Nephron (organoid): ENCODE measurements around the gene NRSN2.
"Not testable (repeated sequence)": the region's sequence is repeated elsewhere in the genome, so short reads cannot be mapped to it uniquely, and the experiment has no call there.

Experiments
- H3K27ac Mint-ChIP-seq, 3 experiments: 2 replicates each; pipeline ENCODE4 v1.8.0; 2020; ENCODE audit warnings: mixed read lengths in 3 of 3, mild to moderate bottlenecking in 2 of 3, moderate library complexity in 1 of 3
- H3K27me3 Mint-ChIP-seq: 2 replicates; pipeline ENCODE4 v1.8.0; 2021; ENCODE audit warnings: low read depth, mild to moderate bottlenecking, moderate library complexity, mixed read lengths
- H3K36me3 Mint-ChIP-seq: 2 replicates; pipeline ENCODE4 v1.8.0; 2020; ENCODE audit warnings: low read depth, mixed read lengths
- H3K4me1 Mint-ChIP-seq: 2 replicates; pipeline ENCODE4 v1.8.0; 2020; ENCODE audit warnings: mixed read lengths
- H3K4me3 Mint-ChIP-seq, 3 experiments: 2 replicates each; pipeline ENCODE4 v1.8.0; 2020; ENCODE audit warnings: mild to moderate bottlenecking in 3 of 3, mixed read lengths in 3 of 3, moderate library complexity in 2 of 3
- H3K9me3 Mint-ChIP-seq: 2 replicates; pipeline ENCODE4 v1.8.0; 2020; ENCODE audit warnings: mixed read lengths
- TF ChIP-seq, protein P1 (sequence below), 3 experiments: fragments of 200-600 bp; sonication (generic); IDR thresholded peaks; one replicate each; pipeline ENCODE4 v1.5.0; 2021; ENCODE audit warnings: antibody characterized with exemption in 3 of 3; ENCODE audit not compliant: unreplicated experiment in 3 of 3

The NRSN2 gene

DNA sequence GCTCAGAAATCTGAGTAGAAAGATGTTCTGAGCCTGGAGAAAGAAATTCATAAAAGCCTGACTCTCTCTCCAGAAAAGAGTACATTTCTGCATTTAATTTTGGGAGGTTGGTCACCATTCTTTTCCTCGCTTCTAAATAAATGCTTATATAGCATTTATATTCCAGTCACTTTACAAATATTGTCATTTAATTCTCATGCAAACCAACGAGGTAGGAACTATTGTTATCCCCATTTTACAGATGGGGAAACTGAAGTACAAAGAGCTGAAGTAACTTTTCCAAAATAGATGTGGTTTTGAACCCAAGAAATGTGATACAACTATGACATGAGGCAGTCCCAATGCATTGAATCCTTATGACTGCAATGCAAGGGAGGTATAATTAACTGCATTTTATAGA is 29.2 kb downstream of the NRSN2 start:
- TF ChIP-seq, protein P1, sequence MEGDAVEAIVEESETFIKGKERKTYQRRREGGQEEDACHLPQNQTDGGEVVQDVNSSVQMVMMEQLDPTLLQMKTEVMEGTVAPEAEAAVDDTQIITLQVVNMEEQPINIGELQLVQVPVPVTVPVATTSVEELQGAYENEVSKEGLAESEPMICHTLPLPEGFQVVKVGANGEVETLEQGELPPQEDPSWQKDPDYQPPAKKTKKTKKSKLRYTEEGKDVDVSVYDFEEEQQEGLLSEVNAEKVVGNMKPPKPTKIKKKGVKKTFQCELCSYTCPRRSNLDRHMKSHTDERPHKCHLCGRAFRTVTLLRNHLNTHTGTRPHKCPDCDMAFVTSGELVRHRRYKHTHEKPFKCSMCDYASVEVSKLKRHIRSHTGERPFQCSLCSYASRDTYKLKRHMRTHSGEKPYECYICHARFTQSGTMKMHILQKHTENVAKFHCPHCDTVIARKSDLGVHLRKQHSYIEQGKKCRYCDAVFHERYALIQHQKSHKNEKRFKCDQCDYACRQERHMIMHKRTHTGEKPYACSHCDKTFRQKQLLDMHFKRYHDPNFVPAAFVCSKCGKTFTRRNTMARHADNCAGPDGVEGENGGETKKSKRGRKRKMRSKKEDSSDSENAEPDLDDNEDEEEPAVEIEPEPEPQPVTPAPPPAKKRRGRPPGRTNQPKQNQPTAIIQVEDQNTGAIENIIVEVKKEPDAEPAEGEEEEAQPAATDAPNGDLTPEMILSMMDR (IDR thresholded peaks at IDR 0.05; ENCODE audit: unreplicated experiment in 3 of 3): no peak
- Mint-ChIP-seq H3K9me3 (no peaks in the 10 kb centered on the region), H3K27ac (no peak overlapping the region), H3K27me3 (peaks cover 29% of the 10 kb centered on the region), H3K36me3 (no peaks in the 10 kb centered on the region), H3K4me1 (peaks cover 4% of the 10 kb centered on the region), H3K4me3 (no peak overlapping the region)

DNA sequence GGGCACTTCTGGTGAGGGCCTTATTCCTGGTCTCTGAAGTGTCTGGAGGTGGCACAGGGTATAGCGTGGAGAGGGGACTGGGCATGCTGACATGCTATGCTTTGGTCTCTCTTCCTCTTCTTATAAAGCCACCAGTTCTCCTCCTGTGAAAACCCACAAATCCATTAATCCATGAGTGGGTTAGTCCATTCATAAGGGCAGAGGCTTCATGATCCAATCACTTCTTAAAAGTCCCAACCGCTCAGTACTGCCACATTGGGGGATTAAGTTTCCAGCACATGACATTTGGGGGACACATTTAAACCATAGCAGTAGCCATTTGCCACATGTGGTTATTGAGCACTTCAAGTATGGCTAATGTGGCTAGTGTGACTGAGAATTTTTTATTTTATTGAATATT is 29.8 kb downstream of the NRSN2 start:
- H3K4me1 Mint-ChIP-seq: peaks cover 4% of the 10 kb centered on the region
- no peak overlapping the region for H3K27ac Mint-ChIP-seq
- TF ChIP-seq, protein P1 (IDR thresholded peaks at IDR 0.05; ENCODE audit: unreplicated experiment in 3 of 3): no peak
- no peaks in the 10 kb centered on the region for H3K36me3 Mint-ChIP-seq
- peak overlapping the region in 1 of 3 experiments; percentile 22 for H3K4me3 Mint-ChIP-seq
- H3K9me3 Mint-ChIP-seq: no peaks in the 10 kb centered on the region
- H3K27me3 Mint-ChIP-seq: peaks cover 29% of the 10 kb centered on the region

DNA sequence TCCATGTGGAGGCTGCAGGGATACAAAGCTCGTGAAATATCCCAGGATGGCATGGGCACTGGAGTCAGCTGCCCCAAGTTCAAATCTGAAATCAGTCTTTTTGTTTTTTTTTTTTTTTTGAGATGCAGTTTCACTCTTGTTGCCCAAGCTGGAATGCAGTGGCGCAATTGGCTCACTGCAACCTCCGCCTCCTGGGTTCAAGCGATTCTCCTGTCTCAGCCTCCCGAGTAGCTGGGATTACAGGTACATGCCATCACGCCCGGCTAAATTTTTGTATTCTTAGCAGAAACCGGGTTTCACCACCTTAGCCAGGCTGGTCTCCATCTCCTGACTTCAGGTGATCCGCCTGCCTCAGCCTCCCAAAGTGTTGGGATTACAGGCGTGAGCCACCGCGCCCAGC is 30.7 kb downstream of the NRSN2 start:
- H3K27me3 Mint-ChIP-seq: peaks cover 36% of the 10 kb centered on the region
- not testable (repeated sequence) for H3K4me1 Mint-ChIP-seq, H3K9me3 Mint-ChIP-seq, H3K36me3 Mint-ChIP-seq, H3K27ac Mint-ChIP-seq, H3K4me3 Mint-ChIP-seq

DNA sequence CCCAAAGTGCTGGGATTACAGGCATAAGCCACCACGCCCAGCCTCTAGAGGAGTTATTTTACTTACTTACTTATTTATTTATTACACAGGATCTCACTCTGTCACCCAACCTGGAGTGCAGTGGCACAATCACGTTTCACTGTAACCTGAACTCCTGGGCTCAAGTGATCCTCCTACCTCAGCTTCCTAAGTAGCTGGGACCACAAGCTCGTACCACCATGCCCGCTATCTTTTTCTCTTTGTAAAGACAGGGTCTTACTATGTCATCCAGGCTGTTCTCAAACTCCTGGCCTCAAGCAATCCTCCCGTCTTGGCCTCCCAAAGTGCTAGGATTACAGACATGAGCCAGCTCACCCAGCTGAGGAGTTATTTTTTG is 32.0 kb downstream of the NRSN2 start:
- no peaks in the 10 kb centered on the region for H3K9me3 Mint-ChIP-seq
- no peaks in the 10 kb centered on the region for H3K36me3 Mint-ChIP-seq
- peak overlapping the region in 1 of 3 experiments; percentile 48 for H3K4me3 Mint-ChIP-seq
- no peaks in the 10 kb centered on the region for H3K4me1 Mint-ChIP-seq
- H3K27me3 Mint-ChIP-seq: peaks cover 50% of the 10 kb centered on the region
- no peak overlapping the region for H3K27ac Mint-ChIP-seq
- TF ChIP-seq, protein P1 (IDR thresholded peaks at IDR 0.05; ENCODE audit: unreplicated experiment in 3 of 3): no peak

DNA sequence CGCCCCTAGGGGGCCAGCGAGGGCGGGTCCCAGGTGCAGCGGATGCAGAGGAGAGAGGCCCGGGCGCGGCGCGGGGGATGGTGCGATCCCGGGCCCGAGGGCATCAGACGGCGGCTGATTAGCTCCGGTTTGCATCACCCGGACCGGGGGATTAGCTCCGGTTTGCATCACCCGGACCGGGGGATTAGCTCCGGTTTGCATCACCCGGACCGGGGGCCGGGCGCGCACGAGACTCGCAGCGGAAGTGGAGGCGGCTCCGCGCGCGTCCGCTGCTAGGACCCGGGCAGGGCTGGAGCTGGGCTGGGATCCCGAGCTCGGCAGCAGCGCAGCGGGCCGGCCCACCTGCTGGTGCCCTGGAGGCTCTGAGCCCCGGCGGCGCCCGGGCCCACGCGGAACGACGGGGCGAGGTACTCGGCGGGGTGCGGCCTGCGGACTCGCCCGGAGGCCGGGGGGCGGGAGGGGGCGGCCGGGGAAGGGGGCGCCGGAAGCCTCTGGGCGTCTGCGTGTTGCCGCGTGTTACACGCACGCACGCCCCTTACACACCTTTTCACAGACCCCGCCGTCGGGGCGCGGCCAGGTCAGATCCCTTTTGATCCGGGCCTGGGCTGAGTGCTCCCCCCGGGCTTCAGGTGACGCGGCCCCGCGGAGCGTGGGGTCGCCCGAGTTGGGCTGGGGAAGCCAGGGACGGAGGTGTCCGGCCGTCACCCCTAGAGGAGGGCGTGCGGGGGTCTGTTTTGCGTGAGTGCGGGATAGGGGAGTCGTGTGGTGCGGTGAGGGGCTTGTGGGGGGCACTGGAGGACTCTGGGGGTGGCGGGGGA is 34.1 kb downstream of the NRSN2 start:
- TF ChIP-seq, protein P1 (IDR thresholded peaks at IDR 0.05; ENCODE audit: unreplicated experiment in 3 of 3): no peak
- no peaks in the 10 kb centered on the region for H3K9me3 Mint-ChIP-seq
- H3K4me3 Mint-ChIP-seq: peak overlapping the region; percentile 76 to 80 (median 79)
- no peaks in the 10 kb centered on the region for H3K36me3 Mint-ChIP-seq
- H3K27me3 Mint-ChIP-seq: peaks cover 46% of the 10 kb centered on the region
- H3K4me1 Mint-ChIP-seq: no peaks in the 10 kb centered on the region
- no peak overlapping the region for H3K27ac Mint-ChIP-seq

DNA sequence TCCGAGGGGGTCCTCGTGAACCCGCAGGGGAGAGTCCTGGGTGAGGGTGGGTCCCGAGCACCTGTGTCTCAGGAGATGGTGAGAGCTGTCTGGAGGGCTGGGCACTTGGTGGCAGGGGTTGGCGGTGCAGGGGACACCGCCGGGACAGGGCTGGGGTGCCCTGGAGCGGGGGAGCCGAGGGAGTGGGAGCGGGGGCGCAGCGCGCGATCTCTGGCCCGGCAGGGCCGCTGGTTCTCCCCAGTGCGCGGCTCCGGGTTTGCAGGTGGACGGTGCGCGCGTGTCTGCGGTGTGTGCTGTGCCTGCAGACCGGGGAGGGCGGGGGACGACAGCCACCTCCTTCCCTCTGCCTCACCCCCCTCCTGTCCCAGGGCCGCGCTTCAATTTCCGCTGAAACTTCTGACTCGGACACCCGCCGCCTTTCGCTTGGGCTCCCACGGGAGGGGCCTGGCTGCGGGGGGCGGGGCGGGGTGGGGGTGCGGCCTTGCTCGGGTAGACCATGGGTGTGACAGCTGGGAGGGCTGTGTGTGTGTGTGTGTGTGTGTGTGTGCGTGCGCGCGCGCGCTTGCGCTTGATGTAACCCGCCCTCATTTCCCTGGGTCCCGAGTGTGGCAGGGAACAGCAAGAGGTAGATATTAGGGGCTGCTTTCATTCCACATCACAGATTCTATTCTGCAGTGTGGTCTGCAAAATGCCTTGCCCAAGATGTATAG is 34.8 kb downstream of the NRSN2 start:
- no peaks in the 10 kb centered on the region for H3K4me1 Mint-ChIP-seq
- no peaks in the 10 kb centered on the region for H3K36me3 Mint-ChIP-seq
- H3K9me3 Mint-ChIP-seq: no peaks in the 10 kb centered on the region
- H3K27ac Mint-ChIP-seq: no peak overlapping the region
- H3K4me3 Mint-ChIP-seq: peak overlapping the region; percentile 73 to 85 (median 82)
- peaks cover 43% of the 10 kb centered on the region for H3K27me3 Mint-ChIP-seq
- TF ChIP-seq, protein P1 (IDR thresholded peaks at IDR 0.05; ENCODE audit: unreplicated experiment in 3 of 3): no peak
